GM18861 (cell line): ENCODE results near the gene GRID1.

Experiments
- ATAC-seq: cut with Tn5 transposase; IDR thresholded peaks from one replicate; pipeline ENCODE4 v1.9.1; 2021; ENCODE audit not compliant: unreplicated experiment

GRID1 gene

DNA sequence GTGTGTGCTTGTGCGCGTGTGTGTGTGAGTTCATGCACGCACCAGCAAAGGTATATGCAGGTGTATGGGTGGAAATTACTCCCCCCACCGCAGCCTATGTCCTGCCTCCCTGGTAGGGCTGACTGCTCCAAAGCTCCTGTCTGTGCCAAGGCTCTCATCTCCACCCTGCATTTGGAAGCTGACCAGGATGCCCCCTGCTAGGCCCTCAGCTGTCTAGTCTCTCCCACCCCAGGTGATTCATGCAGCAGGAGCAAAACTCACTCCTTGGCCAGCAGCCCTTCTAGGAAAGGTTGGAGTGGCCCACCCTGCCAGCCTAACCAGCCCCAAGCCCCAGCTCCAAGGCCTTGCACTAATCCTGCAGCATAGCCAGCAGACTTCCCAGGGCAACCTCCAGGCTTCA lies 148.4 kb downstream of the GRID1 start:
- no peak for ATAC-seq

DNA sequence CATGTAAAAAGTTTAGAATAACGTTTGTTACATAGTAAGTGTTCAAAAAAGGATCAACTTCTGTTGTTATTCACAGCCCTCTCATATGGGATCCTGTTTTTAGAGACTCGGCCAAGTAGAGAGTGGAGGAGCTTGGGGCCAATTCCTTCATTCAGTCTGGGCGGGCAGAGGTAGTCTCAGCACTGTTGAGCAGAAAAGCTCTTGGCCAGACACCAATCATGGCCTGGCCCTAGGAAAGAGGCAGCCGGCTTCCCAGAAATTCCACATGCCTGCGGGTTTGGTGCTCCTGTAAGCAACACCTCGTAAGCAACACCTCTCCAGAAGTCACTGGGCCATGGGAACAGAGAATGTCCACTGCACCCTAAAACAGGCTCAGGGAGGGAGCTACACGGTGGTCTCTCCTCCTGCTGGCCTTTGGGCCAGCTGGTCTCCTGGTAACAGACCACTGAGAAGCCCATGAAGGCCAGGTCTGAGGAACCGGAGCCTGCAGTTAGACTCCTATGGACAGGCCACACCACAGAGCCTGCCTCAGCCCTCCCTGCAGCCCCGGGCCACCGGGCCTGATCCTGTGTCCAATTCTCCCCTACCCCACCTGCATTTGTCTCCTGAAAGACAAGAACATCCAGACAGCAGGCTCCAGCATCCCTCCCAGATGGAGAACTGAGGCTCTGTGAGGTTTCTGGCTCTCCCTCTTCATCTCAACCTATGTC lies 149.1 kb downstream of the GRID1 start:
- ATAC-seq = no peak

DNA sequence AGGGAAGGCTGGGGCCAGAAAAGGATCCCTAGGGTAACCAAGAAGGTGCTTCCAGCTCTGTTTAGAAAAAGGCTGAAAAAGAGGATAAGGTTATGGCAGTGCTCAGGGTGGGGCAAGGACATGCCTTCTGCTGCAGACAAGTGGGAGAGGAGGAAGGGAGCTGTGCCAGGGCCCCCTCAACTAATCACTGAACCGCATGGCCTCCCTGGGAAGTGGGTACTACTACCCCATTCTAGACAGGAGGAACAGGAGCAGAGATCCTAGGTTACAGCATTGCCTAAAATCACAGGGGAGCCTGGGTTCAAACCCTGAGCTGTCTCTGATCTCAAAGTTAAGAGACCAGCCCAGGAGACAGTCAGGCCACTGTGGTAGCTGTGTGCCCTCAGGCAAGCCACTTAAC lies 149.7 kb downstream of the GRID1 start:
- no peak for ATAC-seq

DNA sequence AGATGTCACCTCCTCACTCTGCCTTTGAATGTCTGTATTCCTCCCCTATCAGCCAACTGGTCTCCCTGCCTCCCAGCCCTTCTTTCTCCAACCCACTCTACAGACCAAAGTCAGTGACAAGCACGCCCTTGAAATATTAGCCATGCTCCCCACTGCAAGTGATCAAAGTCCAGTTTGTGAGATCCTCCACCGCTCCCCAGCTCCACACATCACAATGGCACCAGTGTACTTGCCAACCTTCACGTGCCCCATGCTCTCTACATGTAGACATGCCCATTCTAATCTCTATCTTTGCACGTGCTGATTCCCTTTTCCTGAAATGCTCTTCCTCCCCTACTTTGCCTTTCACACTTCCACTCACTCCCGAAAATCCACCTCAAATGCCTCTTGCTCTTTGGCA lies 150.9 kb downstream of the GRID1 start:
- no peak for ATAC-seq

DNA sequence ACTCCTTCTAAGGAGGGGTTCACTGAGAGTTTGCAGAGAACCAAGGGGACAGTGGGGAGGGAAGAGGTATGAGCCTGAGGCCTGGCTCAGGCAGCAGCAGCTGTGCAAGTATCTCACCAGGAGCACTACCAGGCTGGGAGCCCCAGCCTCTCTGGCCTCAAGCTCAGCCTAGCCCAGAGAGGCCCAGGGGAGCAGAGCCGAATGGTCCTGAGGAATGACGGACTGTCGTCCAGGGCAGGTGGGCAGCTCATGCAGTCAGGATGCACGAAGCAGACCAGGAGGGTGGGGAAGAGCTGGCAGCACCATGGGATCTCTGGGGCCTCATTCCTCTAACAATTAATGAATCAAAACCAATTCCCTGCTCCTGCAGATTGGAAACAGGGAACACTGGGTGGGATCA lies 151.5 kb downstream of the GRID1 start:
- no peak for ATAC-seq

DNA sequence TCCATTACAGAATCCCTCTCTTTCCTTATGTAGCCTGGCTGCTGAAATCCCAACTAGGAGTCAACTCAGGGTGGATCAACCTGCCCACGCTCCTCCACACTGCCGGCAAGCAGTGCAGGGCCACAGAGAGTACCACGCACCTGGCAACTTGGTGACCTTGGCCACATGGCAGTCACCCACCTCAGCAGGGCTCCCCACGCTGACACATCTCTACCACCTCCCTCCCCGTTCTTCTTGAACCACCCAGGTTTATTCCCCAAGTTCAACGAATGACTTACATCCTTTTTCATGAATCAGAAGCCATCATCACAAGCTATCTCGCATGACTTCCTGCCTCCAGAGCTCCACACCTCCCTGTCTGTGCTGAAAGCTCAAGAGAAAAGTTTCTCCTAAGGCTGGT lies 153.4 kb downstream of the GRID1 start:
- ATAC-seq = no peak

DNA sequence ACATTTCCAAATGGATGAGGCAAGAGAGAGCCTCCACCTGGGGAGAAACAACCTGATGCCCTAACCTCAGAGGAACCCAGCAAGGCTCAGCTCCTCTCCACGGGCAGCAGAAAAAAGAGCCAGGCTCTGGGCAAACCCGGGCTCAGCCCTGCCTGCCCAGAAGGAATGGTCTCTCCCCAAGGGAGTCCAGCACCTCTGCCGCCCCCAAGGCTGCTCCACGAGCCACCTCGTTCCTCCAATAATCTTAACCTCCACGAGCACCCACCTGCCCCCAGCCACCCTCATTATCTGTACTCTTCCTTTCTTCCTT lies 154.2 kb downstream of the GRID1 start:
- no peak for ATAC-seq

DNA sequence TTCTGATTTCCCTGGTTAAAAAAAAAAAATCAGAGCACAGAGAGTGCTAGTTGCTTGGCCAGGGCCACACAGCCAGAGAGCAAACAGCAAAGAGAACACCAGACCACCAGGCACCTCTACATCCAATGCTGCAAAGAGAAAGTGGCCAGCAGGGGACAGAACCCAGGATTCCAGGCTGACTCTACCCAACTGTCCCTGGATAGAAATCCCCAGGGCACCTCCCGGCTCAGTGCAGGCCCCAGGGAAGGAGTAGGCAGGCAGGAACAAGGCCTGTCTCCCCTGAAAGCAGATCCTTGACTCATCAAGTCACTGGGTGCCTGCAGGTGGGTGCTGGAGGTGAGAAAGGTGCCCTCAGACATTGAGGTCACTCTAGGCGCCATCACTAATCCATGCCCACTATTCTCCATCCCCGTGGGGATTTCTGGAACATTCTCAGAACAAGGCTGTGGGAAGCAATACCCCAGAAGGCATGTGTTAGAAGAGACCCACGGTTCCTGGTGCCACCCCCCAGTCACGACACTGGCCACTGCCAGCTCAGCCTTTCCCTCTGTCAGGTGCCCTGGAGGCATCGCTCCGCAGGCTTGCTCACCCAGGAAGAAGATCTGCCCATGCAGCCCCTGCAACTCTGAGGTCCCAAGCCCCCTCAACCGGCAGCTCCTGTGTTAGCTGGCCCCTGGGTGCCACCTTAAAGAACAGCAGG lies 154.8 kb downstream of the GRID1 start:
- no peak for ATAC-seq

DNA sequence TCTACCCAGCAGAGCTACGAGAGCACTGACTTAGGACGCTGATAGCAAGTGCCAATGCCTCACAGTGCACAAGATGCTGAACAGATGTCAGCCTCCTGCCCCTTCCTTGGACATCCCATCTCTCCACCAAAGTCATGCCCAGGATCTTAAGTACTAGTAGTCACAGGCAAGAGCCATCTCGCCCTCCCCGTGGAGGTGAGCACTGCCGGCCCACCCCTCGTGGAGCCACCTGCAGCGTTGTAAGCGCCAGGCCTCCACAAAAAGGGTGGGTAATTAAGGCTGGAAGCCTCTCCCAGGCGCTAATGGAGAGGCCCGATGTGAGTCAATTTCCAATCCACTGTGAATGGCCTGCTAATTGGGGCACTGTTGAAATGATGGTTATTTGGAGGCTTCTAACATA lies 156.2 kb downstream of the GRID1 start:
- no peak for ATAC-seq

DNA sequence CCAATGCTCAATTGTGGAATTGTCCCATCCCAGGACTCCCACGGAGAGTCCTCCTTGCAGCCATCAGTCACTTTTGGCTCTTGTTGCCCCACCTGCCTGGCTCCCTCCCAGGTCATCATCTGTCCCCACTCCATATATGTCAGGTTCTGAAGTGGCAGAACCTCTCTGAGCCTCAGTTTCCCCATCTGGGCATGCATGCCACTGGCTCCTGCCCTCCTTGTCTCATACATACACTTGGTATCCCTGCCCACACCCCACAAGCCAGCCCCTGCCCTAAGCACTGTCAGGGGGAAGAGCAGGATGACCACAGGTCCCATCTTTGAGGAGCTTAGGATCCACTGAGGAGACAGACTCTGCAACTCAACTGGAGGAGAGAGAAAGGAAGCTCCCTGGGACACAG lies 156.9 kb downstream of the GRID1 start:
- ATAC-seq = no peak

DNA sequence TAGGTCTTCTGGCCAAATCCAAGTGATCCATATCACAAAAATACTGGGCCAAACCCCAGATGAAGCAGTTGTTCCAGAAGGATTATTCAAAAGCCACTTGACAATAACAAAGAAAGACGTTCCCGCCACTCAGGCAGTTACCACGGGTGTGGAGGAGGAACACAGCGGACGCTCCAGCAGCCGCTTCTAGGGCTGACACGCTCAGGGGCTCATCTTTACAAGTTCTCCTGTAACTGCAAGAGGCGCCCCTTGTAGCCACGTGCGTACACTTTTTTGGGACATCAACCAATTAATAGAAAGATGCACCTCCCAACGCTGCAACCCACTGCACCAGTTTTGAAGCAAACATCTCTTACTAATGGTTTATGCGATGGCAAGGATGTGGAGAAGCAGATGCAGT lies 159.4 kb downstream of the GRID1 start:
- ATAC-seq = no peak

DNA sequence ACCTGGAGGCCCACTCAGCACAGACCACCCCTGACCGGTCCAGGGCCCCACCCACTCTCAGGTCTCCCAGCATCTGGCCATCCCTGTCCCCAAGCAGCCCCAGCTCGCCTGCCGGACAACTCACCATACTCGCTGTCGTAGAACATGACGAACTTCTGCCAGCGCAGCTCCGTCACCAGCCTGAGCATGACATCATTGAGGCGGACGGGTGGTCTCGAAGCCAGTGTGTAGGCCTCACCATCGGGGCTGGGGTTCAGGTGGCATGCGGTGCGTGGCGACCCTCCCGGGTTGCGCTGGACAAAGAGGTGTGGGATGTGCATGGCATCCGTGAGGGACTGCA lies 160.4 kb downstream of the GRID1 start:
- ATAC-seq = no peak

DNA sequence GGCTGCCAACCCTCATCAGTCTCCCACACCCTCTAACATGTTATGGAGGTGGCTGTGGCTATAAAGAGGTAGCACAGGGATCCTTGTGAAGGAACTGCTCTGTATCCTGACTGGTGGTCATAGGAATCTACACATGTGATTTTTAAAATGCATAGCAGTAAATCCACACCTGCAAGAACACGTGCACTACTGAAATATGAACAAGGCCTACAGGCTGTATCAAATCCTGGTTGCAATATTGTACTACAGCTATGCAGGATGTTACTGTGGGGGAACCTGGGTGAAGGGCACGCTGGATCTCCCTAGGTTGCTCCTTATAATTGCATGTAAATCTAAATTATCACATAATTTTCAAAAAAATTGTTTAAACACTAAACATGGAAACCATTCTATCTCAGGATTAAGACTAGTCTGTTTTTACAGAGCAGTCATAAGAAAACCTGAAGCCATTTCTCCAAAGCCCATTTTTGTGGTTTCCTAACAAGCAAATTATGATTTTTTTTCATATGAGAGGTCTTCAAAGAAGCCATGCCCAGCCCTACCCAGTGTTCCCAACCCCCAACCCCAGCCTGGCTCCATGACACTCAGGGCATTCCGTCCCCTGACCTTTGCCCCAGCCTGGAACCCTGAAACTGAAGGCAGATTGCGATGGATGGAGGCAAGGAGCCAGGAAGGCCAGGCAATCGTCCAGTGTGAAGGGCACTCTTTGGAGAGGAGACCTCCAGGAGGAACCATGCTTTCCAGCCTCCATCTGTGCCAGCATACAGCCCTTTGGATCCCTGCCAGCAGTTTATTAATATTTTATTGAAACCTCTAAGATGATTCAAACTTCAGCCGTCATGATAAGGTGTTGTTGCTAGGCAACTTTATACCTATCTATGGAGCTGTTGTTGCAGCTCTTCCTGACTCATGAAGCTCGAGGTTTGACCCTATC lies 161.0 kb downstream of the GRID1 start:
- no peak for ATAC-seq

DNA sequence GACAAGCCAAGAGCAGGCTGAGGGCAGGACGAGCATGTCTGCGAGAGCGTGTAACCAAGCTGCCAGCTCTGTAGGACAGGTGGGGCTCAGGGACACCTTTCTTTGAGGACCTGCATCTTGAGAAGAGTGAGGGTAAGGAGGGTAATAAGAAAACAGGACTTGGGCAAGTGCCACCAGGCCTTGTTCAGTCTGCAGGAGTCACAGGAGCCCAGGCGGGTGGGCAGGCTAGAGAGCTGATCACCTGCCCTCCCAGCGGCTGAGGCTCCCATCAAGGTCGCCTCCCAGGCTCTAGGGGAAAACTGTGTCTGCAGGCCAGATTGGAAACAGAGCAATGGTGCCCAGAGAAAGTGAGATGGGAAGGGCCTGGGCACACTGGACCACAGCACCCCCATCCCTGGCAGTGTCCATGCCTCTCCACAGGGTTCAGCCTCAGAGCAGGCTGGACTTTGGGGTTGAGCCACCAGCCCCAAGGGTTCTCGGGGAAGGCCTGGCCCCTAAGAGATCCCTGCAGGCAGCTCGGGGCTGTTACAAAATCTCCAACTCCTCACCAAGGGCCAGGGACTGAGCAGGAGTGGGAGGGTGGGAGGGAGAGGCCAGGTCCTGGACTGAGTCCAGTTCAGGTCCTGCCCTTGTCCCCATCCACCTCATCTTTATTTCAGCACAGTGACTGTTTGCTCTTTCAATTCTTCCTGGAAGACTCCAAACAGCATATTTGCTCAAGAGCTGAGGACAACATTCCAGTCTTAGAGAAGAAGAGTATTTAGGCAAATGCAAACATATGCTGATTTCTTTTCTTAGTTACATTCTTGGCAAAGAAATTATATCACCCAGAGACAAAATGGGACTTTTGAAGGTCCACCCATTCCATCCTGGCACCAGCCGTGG lies 161.9 kb downstream of the GRID1 start:
- no peak for ATAC-seq

DNA sequence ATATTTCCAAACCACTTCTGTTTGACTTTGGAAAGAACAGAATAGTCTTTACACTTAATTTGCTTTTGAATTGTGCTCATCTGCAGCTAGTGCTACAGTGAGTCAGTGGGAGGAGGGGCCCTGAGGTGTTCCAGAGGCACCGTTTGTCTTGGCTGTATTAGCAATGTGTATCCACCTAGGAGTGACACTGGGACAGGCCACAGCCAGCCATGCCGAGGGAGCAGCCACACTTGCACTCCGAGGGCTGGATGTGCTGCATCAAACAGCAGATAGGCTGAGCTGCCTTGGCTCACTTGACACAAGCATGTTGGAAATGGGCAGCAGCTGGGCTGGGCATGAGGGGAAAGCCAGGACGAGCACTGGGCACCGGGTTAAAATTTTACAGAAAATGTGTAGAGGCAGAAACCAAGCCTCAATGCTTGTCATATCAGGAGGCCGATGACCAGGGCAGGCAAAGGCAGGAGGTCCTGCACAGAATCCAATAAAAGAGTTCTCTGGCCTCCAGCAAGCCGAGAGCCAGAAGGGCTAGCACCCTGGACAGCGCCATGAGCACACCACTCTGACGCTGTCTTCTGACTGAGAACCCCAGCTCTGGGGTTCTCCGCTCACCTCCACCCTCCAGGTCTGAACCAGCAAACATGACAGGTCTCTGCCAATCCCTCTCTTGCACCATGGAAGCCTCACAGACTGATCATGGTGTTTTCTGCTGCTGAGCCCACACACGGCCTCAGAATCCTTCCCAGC lies 163.3 kb downstream of the GRID1 start:
- ATAC-seq = no peak

DNA sequence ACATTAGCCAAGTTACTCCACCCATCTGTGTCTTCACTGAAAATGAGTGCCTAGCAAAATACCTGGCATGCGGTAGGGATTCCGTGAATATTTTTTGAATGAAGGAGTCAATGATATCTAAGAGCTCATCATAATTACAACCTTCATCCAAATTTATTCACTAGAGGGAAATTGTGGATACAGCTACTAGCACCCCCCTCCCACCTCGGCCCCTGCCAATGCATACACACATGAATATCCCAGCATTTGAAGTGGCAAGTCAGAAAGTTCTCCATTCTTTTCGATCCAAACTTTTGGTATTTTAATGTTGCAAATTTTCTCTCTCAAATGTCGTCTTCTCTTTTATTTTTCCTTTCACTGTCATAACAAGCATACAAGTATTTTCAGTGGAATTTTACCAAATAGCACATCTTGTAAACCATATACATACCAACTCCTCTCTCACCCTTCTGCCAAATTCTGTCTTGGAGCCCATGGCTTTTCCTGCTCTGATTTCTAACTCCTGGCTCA lies 164.3 kb downstream of the GRID1 start:
- ATAC-seq = no peak

DNA sequence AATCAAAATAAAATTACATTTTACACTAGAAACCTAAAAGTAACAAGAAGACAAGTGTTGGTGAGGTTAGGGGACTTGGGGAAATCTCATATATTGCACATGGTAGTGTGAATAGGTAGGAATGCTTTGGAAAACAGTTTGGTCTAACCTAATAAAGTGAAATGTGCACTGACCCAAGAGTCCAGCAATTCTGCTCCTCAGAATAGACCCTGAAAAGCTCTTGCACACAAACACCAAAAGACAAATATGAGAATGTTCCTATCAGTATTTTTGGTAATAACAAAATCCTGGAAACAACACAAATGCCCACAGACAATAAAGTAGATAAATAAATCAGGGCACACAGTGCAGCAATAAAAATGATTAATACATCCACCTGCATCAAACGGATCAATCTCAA lies 165.7 kb downstream of the GRID1 start:
- ATAC-seq = no peak

DNA sequence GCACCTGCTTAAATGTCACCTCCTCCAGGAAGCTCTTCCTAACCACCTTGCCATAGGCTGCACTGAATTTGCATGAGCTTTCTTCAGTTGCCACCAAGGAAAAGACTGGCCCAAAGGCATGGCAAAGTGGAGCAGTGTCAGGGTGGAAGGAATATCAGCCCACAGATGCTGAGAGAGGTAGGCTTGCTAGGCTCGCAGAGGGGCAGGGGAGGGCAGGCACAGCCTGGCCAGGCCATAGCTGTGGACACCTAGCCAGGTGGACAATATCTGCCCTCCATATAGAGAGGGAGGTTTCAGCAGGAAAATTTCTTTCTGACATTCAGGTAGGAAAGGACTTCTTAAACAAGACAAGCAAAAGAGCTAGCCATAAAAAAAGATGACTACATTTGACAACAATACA lies 166.3 kb downstream of the GRID1 start:
- ATAC-seq = no peak

DNA sequence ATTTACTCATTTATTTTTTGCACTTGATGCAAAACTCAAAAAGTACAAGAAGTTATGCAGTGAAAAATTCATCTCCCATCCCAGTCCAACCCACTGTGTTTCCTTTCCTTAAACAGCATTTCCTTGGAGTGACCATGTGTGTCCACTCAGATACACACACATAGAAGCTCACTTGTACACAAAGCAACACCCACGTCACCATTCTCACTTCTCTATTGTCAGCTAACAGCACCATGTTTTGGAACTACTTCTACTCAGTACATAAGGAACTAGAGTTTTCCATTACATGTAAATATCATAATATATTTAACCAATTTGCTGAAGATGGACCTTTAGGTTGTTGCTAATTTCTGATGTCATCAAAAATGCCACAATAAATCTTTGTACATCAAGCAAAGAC lies 167.6 kb downstream of the GRID1 start:
- ATAC-seq = no peak

DNA sequence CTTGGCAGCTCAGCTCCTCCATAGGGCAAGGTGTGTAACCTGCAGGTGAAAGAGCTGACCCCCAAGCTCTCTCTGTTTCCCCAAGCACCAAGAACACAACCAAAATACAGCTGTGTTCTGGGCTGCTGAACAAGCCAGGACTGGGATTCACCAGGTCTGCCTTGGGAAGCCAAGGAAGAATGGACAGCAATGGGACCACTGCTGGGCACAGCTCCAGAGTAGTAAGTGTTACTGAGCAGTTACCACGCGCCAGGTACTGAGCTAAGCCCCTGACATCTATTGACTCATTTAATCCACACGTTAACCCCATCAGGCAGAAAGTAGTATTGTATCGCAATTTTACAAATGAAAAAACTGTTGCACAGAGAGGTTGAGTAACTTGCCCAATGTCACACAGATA lies 168.3 kb downstream of the GRID1 start:
- no peak for ATAC-seq
